Tibial artery (tissue), 4 donors: ENCODE measurements around the gene CACNA2D2.

Experiments used
- DNase-seq, 2 donors: peaks; one replicate each; pipeline ENCODE4 v3.0.0-alpha.2; 2019
- H3K27ac ChIP-seq, 2 donors: fragments of 200-600 bp; sonication (generic) in 1 of 2; 1 replicate in 1 of 2; 2 replicates in 1 of 2; pipeline ENCODE4 v1.5.1; 2018 to 2019; ENCODE audit warnings: mild to moderate bottlenecking in 1 of 2
- H3K27me3 ChIP-seq, 2 donors: fragments of 200-600 bp; sonication (generic) in 1 of 2; one replicate each; pipeline versions ENCODE4 v1.5.1 to v1.6.0; 2016 to 2019
- H3K36me3 ChIP-seq, 3 donors: fragments of 200-600 bp; sonication (generic) in 2 of 3; one replicate each; pipeline ENCODE4 v1.5.1; 2016 to 2019; ENCODE audit warnings: mild to moderate bottlenecking in 2 of 3
- H3K4me1 ChIP-seq, 4 donors: fragments of 200-600 bp; sonication (generic) in 2 of 4; 1 replicate in 3 of 4; 2 replicates in 1 of 4; pipeline ENCODE4 v1.5.1; 2016 to 2019
- H3K4me3 ChIP-seq, 2 donors: fragments of 200-600 bp; sonication (generic) in 1 of 2; 1 replicate in 1 of 2; 2 replicates in 1 of 2; pipeline ENCODE4 v1.5.1; 2018 to 2019; ENCODE audit warnings: mild to moderate bottlenecking in 2 of 2
- H3K9me3 ChIP-seq, 3 donors: fragments of 200-600 bp; sonication (generic) in 1 of 3; one replicate each; pipeline ENCODE4 v1.5.1; 2016 to 2019
- CTCF ChIP-seq, 2 experiments: fragments of 200-600 bp in 1 of 2; fragments of 450-650 bp in 1 of 2; IDR thresholded peaks; one replicate each; pipeline ENCODE4 v1.5.1; 2017 to 2019; ENCODE audit warnings: antibody characterized with exemption in 2 of 2, mild to moderate bottlenecking in 1 of 2, moderate library complexity in 1 of 2
- intact Hi-C: fragments of 100-400 bp; cut with DNase I; formaldehyde crosslinking; loops from one replicate; pipeline ENCODE4 v1.15.0; 2023; ENCODE audit warnings: low total_unique reads

The CACNA2D2 gene

GRCh38 chr3:50388720-50389413, 114.6 kb downstream of the CACNA2D2 start:
- Histone ChIP-seq H3K27me3 (no peaks in the 10 kb centered on the region), H3K36me3 (no peaks in the 10 kb centered on the region), H3K4me1 (peaks cover 0 to 36% (median 17%) of the 10 kb centered on the region in 4 donors), H3K27ac (no peak overlapping the region), H3K9me3 (no peaks in the 10 kb centered on the region), H3K4me3 (no peak overlapping the region)
- intact Hi-C loops, result loop anchor here (2.0 kb wide), 1 partner anchor 74 kb away; no protein-coding TSS in a partner anchor
- no peak for DNase-seq
- TF ChIP-seq CTCF (IDR thresholded peaks at IDR 0.05), result no peak

- no peak for DNase-seq
- H3K36me3 ChIP-seq, result no peaks in the 10 kb centered on the region
- H3K4me3 ChIP-seq, result no peak overlapping the region
- intact Hi-C loops, result loop anchor here (2.0 kb wide), 1 partner anchor 75 kb away; no protein-coding TSS in a partner anchor
- no peaks in the 10 kb centered on the region for H3K27me3 ChIP-seq
- no peak overlapping the region for H3K27ac ChIP-seq
- no peaks in the 10 kb centered on the region for H3K9me3 ChIP-seq
- no peak for TF ChIP-seq CTCF (IDR thresholded peaks at IDR 0.05)
- H3K4me1 ChIP-seq, result peaks cover 0 to 35% (median 20%) of the 10 kb centered on the region in 4 donors
Observed at GRCh38 chr3:50388016-50388719, 115.3 kb downstream of the CACNA2D2 start.

- TF ChIP-seq CTCF (IDR thresholded peaks at IDR 0.05), result no peak
- intact Hi-C loops, result no loop called here
- Histone ChIP-seq H3K27ac (no peak overlapping the region), H3K9me3 (no peaks in the 10 kb centered on the region), H3K27me3 (no peaks in the 10 kb centered on the region), H3K4me1 (peaks cover 0 to 24% (median 19%) of the 10 kb centered on the region in 4 donors), H3K4me3 (no peak overlapping the region), H3K36me3 (no peaks in the 10 kb centered on the region)
- no peak for DNase-seq
Observed at GRCh38 chr3:50385754-50386153, 117.7 kb downstream of the CACNA2D2 start.

- H3K27me3 ChIP-seq, result no peaks in the 10 kb centered on the region
- H3K36me3 ChIP-seq, result no peaks in the 10 kb centered on the region
- intact Hi-C loops, result no loop called here
- no peak overlapping the region for H3K27ac ChIP-seq
- no peak for TF ChIP-seq CTCF (IDR thresholded peaks at IDR 0.05)
- DNase-seq, result no peak
- H3K4me3 ChIP-seq, result no peak overlapping the region
- H3K9me3 ChIP-seq, result no peaks in the 10 kb centered on the region
- H3K4me1 ChIP-seq, result peaks cover 0 to 17% (median 11%) of the 10 kb centered on the region in 4 donors
Observed at GRCh38 chr3:50383750-50384149, 119.7 kb downstream of the CACNA2D2 start.

GRCh38 chr3:50382722-50383121, 120.7 kb downstream of the CACNA2D2 start:
- H3K27me3 ChIP-seq, result no peaks in the 10 kb centered on the region
- no peak overlapping the region for H3K4me3 ChIP-seq
- H3K27ac ChIP-seq, result peak overlapping the region in 1 of 2 donors; percentile 57
- TF ChIP-seq CTCF (IDR thresholded peaks at IDR 0.05), result no peak
- no peaks in the 10 kb centered on the region for H3K36me3 ChIP-seq
- no peaks in the 10 kb centered on the region for H3K9me3 ChIP-seq
- intact Hi-C loops, result no loop called here
- peaks cover 0 to 17% (median 11%) of the 10 kb centered on the region in 4 donors for H3K4me1 ChIP-seq
- no peak for DNase-seq
